ENCODE data around the gene TRAF3IP1.
"Not testable (repeated sequence)": the region's sequence is repeated elsewhere in the genome, so short reads cannot be mapped to it uniquely, and the experiment has no call there.

The TRAF3IP1 gene

GRCh38 chr2:238362626-238363025, 42.3 kb downstream of the TRAF3IP1 start:
- no peak for DNase-seq
- in situ Hi-C loops (cut with HindIII; ENCODE audit: low pct_ligation_motif_present, low pct_unique_long_range_greater_than_20kb, low sequenced_read_pairs): no loop called here

- no peak for DNase-seq
- in situ Hi-C loops (cut with HindIII; ENCODE audit: low pct_ligation_motif_present, low pct_unique_long_range_greater_than_20kb, low sequenced_read_pairs): no loop called here
These were observed 49.3 kb downstream of the TRAF3IP1 start for GRCh38 chr2:238369591-238370040.

- DNase-seq: no peak
- in situ Hi-C loops (cut with HindIII; ENCODE audit: low pct_ligation_motif_present, low pct_unique_long_range_greater_than_20kb, low sequenced_read_pairs): no loop called here
These were observed 49.9 kb downstream of the TRAF3IP1 start for GRCh38 chr2:238370094-238370822.

GRCh38 chr2:238370823-238371372, 50.6 kb downstream of the TRAF3IP1 start:
- peak; percentile 57 for DNase-seq
- in situ Hi-C loops (cut with HindIII; ENCODE audit: low pct_ligation_motif_present, low pct_unique_long_range_greater_than_20kb, low sequenced_read_pairs): no loop called here

- DNase-seq; in situ Hi-C loops (cut with HindIII; ENCODE audit: low pct_ligation_motif_present, low pct_unique_long_range_greater_than_20kb, low sequenced_read_pairs): not testable (repeated sequence)
These were observed 52.0 kb downstream of the TRAF3IP1 start for GRCh38 chr2:238372277-238372676.

- in situ Hi-C loops (cut with HindIII; ENCODE audit: low pct_ligation_motif_present, low pct_unique_long_range_greater_than_20kb, low sequenced_read_pairs): no loop called here
- no peak for DNase-seq
These were observed 56.6 kb downstream of the TRAF3IP1 start for GRCh38 chr2:238376884-238377391.

GRCh38 chr2:238378230-238379095, 58.1 kb downstream of the TRAF3IP1 start:
- no peak for DNase-seq
- in situ Hi-C loops (cut with HindIII; ENCODE audit: low pct_ligation_motif_present, low pct_unique_long_range_greater_than_20kb, low sequenced_read_pairs): no loop called here

- DNase-seq: peak; percentile 23
These were observed 58.9 kb downstream of the TRAF3IP1 start for GRCh38 chr2:238379096-238379810.

GRCh38 chr2:238380336-238380735, 60.0 kb downstream of the TRAF3IP1 start:
- DNase-seq: no peak
- in situ Hi-C loops (cut with HindIII; ENCODE audit: low pct_ligation_motif_present, low pct_unique_long_range_greater_than_20kb, low sequenced_read_pairs): no loop called here

More at GRCh38 chr2:238379096-238379810, 58.9 kb downstream of the TRAF3IP1 start:
- in situ Hi-C loops (cut with HindIII; ENCODE audit: low pct_ligation_motif_present, low pct_unique_long_range_greater_than_20kb, low sequenced_read_pairs): no loop called here

- in situ Hi-C loops (cut with HindIII; ENCODE audit: low pct_ligation_motif_present, low pct_unique_long_range_greater_than_20kb, low sequenced_read_pairs): no loop called here
- DNase-seq: no peak
These were observed 60.5 kb downstream of the TRAF3IP1 start for GRCh38 chr2:238380785-238381184.

- no peak for DNase-seq
- in situ Hi-C loops (cut with HindIII; ENCODE audit: low pct_ligation_motif_present, low pct_unique_long_range_greater_than_20kb, low sequenced_read_pairs): no loop called here
These were observed 61.2 kb downstream of the TRAF3IP1 start for GRCh38 chr2:238381341-238382115.

- no peak for DNase-seq
These were observed 62.1 kb downstream of the TRAF3IP1 start for GRCh38 chr2:238382381-238382781.

GRCh38 chr2:238383135-238383534, 62.8 kb downstream of the TRAF3IP1 start:
- no peak for DNase-seq
- in situ Hi-C loops (cut with HindIII; ENCODE audit: low pct_ligation_motif_present, low pct_unique_long_range_greater_than_20kb, low sequenced_read_pairs): no loop called here

More at GRCh38 chr2:238382381-238382781, 62.1 kb downstream of the TRAF3IP1 start:
- in situ Hi-C loops (cut with HindIII; ENCODE audit: low pct_ligation_motif_present, low pct_unique_long_range_greater_than_20kb, low sequenced_read_pairs): no loop called here

- in situ Hi-C loops (cut with HindIII; ENCODE audit: low pct_ligation_motif_present, low pct_unique_long_range_greater_than_20kb, low sequenced_read_pairs): no loop called here
- DNase-seq: no peak
These were observed 63.5 kb downstream of the TRAF3IP1 start for GRCh38 chr2:238383743-238384380.

GRCh38 chr2:238387332-238387731, 67.0 kb downstream of the TRAF3IP1 start:
- in situ Hi-C loops (cut with HindIII; ENCODE audit: low pct_ligation_motif_present, low pct_unique_long_range_greater_than_20kb, low sequenced_read_pairs): no loop called here
- DNase-seq: no peak

- in situ Hi-C loops (cut with HindIII; ENCODE audit: low pct_ligation_motif_present, low pct_unique_long_range_greater_than_20kb, low sequenced_read_pairs): no loop called here
- DNase-seq: no peak
These were observed 68.5 kb downstream of the TRAF3IP1 start for GRCh38 chr2:238388794-238389193.

GRCh38 chr2:238389988-238390589, 69.8 kb downstream of the TRAF3IP1 start:
- in situ Hi-C loops (cut with HindIII; ENCODE audit: low pct_ligation_motif_present, low pct_unique_long_range_greater_than_20kb, low sequenced_read_pairs): no loop called here
- DNase-seq: no peak

Measured in ACHN (cell line).